Skin epidermis (tissue), 12 donors: ENCODE data around the gene SLC25A19.

Source experiments
- H3K27ac ChIP-seq, 21 experiments: fragments of 200-600 bp; sonication (generic) in 11 of 21; one replicate each; pipeline ENCODE4 v1.5.0; 2020; ENCODE audit warnings: mild to moderate bottlenecking in 3 of 21, inconsistent platforms in 2 of 21, moderate library complexity in 2 of 21
- H3K4me3 ChIP-seq, 7 experiments: fragments of 200-600 bp; sonication (generic) in 2 of 7; one replicate each; pipeline ENCODE4 v1.5.0; 2020; ENCODE audit warnings: inconsistent platforms in 2 of 7, mild to moderate bottlenecking in 2 of 7, moderate library complexity in 1 of 7

The SLC25A19 gene

GRCh38 chr17:75250009-75250471 lies 39.2 kb downstream of the SLC25A19 start:
- Histone ChIP-seq H3K4me3 (no peak overlapping the region), H3K27ac (peak overlapping the region in 15 of 21 experiments; percentile 2 to 76 (median 63))

GRCh38 chr17:75249564-75249963 lies 39.7 kb downstream of the SLC25A19 start:
- Histone ChIP-seq H3K4me3 (no peak overlapping the region), H3K27ac (peak overlapping the region in 14 of 21 experiments; percentile 40 to 76 (median 64))

DNA sequence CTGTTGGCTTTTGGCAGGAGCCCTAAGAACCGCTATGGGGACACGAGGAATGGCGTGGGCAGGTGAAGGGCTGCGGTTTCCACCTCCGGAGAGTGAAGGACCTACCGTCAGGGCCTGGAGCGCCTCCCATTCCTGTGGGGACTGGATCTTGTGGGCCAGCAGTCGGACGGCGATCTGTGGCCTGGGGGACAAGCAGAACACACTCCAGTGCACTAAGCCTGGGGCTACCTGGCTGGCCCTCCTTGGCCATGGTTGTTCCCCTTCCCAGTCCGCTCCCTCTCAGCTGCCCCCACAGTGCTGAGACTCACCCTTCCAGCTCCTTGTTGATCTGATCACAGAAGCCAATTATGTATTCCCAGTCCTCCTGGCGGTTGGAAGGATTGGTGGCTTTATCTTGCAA lies 42.8 kb downstream of the SLC25A19 start:
- Histone ChIP-seq H3K4me3 (no peak overlapping the region), H3K27ac (peak overlapping the region in 3 of 21 experiments; percentile 2 to 11 (median 7))

DNA sequence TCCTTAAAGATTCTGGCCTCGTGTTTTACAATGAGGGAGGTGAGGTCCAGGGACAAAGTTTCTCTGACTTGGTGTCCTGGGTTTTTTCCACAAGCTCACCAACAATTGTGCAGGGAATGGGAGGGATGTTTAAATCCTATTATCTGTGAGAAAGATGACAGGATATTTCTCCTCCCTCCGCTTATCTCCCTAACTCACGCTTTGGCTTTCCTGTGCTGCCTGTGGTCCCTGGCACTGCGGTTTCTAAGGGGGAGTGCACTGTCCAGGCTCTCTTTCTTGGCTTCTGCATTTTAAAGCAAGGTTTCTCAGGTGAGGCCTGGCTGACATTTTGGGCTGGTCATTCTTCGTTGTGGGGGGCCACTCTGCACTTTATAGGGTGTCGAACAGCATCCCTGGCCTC lies 44.2 kb downstream of the SLC25A19 start:
- Histone ChIP-seq H3K27ac (peak overlapping the region in 2 of 21 experiments; percentile 2 to 17), H3K4me3 (no peak overlapping the region)

DNA sequence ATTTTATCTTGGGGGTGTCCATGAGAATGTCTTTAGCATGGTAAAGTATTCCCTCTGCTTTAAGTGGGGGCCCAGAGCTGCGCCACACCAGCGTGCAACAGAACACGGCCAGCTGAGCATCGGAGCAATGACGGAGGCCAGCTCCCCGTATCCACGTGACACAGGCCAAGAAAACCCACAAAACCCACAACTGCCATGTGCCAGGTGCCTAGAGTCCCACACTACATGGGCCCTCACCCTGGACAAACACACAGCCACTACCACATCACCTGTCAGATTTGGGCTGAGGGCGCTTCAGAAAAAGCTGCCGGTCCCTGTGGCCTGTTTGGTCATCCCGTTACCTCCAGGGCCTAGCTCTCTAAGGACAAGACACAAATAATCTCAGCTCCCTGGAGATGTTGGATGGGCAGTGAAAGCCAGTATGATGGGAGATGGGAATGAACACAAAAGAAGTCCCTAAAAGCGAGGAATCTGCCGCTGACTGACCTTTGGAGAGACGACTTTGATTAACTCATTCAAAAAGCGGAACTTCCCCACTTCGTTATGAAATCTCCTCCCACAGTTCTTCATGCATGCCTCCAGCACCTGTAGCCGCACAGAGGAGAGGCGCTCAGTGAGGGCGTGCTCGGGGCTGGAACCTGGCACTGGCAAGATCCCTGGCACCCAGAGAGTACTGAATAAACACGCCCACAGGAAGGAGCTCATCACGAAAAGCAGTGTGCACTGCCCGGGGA lies 44.9 kb downstream of the SLC25A19 start:
- Histone ChIP-seq H3K4me3 (no peak overlapping the region), H3K27ac (peak overlapping the region in 2 of 21 experiments; percentile 24 to 73)

DNA sequence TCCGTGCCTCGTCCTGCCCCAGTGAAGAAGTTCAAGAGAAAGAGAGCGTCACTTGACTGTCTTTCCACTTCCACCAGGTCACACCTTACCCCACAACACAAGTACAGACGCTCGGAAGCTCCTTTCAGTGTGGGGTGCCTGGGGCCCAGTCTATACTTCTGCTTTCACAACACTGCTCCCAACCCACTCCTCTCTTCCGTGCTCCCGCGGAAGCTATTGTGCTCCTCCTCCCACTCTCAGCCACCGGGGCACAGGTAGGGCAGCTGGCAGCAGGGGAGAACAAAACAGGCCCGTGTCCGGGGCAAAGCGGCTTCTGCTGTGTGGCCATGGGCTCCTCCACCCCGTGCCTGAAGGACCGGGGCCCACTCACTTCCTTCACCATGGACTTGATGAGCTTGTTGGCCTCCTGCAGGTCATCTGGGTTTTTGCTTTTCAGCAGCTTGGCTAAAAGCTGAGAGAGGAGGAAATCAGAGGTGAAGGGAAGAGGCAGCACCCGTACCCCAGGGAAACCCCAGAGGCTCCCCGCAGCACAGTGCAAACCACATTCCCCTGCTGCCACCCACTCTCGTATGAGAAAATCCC lies 46.7 kb downstream of the SLC25A19 start:
- H3K27ac ChIP-seq, result peak overlapping the region in 10 of 21 experiments; percentile 26 to 73 (median 51)
- H3K4me3 ChIP-seq, result no peak overlapping the region

DNA sequence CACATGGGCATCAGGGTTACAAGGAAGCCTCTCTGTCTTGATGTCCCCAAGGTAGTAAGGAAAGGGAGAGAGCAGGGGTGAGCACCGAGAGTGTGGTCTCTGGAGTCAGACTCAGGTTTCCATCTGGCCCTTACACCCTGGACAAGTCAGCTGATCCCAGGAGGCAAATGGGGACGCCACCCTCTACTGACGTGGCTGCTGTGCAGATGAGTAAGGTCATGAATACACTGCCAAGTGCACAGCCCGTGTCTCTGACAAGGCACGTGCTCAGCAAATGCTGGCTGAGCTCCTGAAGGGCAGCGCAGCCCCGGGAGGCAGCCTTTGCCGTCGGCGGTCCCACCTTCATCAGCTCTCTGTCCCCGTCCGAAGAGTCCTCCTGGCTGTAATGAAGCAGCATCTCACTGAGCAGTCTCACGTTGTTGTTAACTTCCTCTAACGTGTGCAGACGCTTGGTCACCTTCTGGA lies 47.2 kb downstream of the SLC25A19 start:
- Histone ChIP-seq H3K4me3 (no peak overlapping the region), H3K27ac (peak overlapping the region in 11 of 21 experiments; percentile 26 to 73 (median 49))

GRCh38 chr17:75241502-75241901 lies 47.7 kb downstream of the SLC25A19 start:
- H3K4me3 ChIP-seq, result no peak overlapping the region
- H3K27ac ChIP-seq, result peak overlapping the region in 9 of 21 experiments; percentile 11 to 73 (median 53)

GRCh38 chr17:75241143-75241430 lies 48.1 kb downstream of the SLC25A19 start:
- Histone ChIP-seq H3K27ac (peak overlapping the region in 5 of 21 experiments; percentile 31 to 49 (median 43)), H3K4me3 (no peak overlapping the region)

GRCh38 chr17:75240394-75241142 lies 48.7 kb downstream of the SLC25A19 start:
- Histone ChIP-seq H3K4me3 (no peak overlapping the region), H3K27ac (peak overlapping the region in 6 of 21 experiments; percentile 24 to 49 (median 40))

- H3K4me3 ChIP-seq, result no peak overlapping the region
- H3K27ac ChIP-seq, result peak overlapping the region in 3 of 21 experiments; percentile 11 to 49 (median 24)
These were observed 49.3 kb downstream of the SLC25A19 start for GRCh38 chr17:75239778-75240393.

DNA sequence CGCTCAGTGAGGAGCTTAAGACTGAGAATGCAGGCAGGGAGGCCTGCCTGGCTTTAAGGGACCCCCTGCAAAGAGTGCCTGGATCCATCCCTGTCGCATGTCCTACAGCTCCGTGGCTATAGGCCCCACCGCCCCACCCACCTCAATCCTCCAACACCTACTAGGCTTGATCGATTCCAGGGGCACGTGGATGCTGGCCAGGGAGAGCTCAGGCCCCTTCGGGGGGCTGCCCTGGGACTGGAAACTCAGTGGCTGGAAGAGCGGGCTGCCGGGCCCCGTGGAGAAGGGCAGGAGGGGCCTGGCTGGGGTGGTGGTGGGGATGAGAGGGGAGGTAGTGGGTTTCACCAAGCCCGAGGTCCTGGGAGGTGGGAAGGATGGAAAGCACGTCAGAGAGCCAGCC lies 50.0 kb downstream of the SLC25A19 start:
- Histone ChIP-seq H3K4me3 (no peak overlapping the region), H3K27ac (peak overlapping the region in 1 of 21 experiments; percentile 2)

DNA sequence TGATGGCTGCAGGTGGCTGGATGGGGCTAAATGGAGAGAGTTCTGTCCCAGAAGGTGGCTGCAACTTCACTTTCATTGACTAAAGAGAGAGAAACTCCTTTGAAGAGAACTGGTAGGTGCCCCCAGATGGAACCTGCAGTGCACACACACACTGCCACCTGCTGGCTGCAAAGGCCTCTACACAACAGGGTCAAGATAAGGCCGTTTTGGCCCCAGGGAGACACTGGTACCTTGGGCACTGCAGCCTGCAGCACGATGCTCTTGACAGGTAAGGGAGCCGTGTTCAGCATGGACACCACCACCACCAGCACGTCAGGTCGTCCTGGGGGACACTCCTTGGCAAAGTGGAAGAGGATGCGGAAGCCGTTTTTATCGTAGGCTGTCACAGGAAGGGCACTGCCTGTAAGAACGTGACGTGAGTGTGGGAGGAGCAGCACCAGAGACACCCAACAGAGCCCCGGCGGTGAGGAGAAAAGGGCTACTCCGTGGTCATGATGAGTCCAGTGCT lies 50.5 kb downstream of the SLC25A19 start:
- Histone ChIP-seq H3K27ac (peak overlapping the region in 1 of 21 experiments; percentile 3), H3K4me3 (no peak overlapping the region)

DNA sequence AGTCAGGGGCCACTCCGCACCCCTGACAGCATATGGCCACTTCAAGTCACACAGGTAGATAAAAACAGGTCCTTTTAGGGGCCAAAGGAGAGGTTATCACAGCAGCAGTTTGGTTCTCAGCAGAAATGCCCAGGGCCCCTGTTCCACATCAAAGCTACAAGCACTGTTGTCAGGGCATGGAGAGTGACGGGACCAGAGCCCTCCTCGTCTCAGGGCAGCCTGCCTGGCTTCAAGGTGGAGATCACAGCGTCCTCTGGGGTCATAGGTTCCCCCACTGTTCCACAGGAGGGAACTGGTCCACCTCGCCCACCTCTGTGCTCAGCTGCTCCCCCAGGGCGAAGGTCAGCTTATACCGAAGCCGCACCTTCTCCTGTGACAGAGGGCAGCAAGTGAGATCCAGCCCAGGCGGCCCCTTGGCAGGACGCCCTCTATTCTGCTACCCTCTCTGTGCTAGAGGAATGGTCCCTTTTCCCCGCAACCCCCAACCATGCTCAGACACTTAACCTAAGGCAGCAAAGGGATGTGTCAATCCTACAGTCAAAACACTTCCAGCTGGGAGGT lies 51.1 kb downstream of the SLC25A19 start:
- Histone ChIP-seq H3K27ac (no peak overlapping the region), H3K4me3 (no peak overlapping the region)

DNA sequence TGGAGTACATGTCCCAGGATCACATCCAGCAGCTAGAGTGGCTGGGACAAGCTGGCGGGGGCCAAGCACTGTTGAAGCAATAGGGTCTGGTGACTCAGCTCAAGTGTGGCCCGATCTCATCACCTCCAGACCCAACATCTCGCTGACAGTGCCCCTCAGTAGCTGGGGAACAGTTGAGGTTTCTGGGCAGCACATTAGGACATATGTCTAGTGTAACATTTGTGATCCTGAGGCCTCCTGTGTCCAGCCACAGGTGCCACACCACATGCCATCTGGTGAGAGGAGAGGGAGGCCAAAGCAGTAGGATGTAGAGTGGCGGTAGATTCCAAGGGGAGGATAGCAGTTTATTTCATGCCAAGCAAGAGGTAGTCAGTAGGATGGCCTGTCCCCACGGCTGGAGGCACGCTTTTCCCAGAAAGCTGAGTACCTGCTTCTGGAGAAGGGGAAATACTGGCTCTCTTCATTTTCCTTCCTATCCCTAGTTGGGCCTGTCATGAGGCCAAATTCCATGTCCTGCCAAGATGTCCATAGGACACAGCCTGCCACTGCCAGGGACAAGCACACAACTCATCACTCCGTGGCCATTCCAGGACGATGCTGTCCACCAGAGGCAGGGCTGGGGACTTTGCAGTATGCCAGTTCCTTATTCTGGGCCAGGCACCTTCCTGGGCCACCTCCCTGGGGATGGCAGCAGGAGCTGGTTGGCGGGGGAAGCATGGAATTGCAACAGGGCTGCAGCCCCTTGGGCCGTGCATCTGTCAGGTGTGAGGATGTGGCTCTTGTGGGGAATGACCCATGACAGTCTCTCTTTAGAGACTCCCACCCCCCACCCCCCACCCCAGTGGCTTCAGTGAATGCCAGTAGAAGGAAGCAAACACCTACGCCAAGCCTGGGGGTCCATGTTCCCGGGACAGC lies 51.9 kb downstream of the SLC25A19 start:
- H3K27ac ChIP-seq, result no peak overlapping the region
- H3K4me3 ChIP-seq, result no peak overlapping the region

DNA sequence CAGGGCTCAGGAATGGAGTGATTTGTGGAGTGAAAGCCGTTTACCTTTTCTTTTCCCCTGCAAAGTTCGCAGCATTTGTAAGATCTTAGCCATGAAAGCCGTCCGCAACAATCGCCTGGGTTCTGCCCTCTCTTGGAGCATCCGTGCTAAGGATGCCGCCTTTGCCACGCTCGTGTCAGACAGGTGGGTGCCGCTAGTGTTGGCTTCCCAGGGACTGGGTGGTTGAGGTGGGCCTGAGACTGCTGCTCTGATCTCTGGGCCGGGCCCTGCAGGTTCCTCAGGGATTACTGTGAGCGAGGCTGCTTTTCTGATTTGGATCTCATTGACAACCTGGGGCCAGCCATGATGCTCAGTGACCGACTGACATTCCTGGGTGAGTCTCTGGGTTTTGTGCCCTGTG lies 56.4 kb downstream of the SLC25A19 start:
- Histone ChIP-seq H3K27ac (no peak overlapping the region), H3K4me3 (no peak overlapping the region)

GRCh38 chr17:75231741-75232464 lies 57.3 kb downstream of the SLC25A19 start:
- H3K27ac ChIP-seq, result no peak overlapping the region
- no peak overlapping the region for H3K4me3 ChIP-seq

DNA sequence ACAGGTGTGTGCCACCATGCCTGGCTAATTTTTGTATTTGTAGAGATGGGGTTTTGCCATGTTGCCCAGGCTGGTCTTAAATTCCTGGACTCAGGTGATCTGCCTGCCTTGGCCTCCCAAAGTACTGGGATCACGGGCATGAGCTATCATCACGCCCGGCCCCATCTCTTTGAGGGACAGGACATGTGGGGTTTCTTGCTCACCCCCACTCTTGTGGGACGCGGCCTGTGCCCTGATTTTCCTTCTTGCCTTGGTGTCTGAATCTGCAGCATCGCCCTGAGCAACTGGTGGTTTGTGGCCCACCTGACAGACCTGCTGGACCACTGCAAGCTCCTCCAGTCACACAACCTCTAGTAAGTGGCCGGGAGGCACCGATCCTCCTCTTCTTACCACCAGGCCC lies 58.2 kb downstream of the SLC25A19 start:
- no peak overlapping the region for H3K4me3 ChIP-seq
- H3K27ac ChIP-seq, result no peak overlapping the region
